Esophagus (tissue), 2 donors: ENCODE data around the gene RBBP7. TPM values are rescaled to one million over a fixed set of nuclear protein-coding genes. Genes with fewer than 3 reads are reported as not detected.

Source experiments
- H3K27ac ChIP-seq, 2 donors: one replicate each; pipeline ENCODE4 v1.5.1; 2013; ENCODE audit warnings: low read depth in 2 of 2, mild to moderate bottlenecking in 2 of 2, inconsistent platforms in 1 of 2, low read length in 1 of 2, moderate library complexity in 1 of 2
- H3K27me3 ChIP-seq, 2 donors: one replicate each; pipeline ENCODE4 v1.6.1; 2013; ENCODE audit warnings: low read length in 2 of 2, control low read depth in 1 of 2, mild to moderate bottlenecking in 1 of 2; ENCODE audit not compliant: insufficient read depth in 2 of 2, control insufficient read depth in 1 of 2
- H3K36me3 ChIP-seq, 2 donors: one replicate each; pipeline ENCODE4 v1.6.1; 2013; ENCODE audit warnings: low read length in 1 of 2; ENCODE audit not compliant: control insufficient read depth in 2 of 2, insufficient read depth in 2 of 2
- H3K4me1 ChIP-seq, 2 donors: one replicate each; pipeline ENCODE4 v1.6.1; 2013; ENCODE audit warnings: low read length in 1 of 2; ENCODE audit not compliant: control insufficient read depth in 2 of 2, insufficient read depth in 2 of 2
- H3K4me3 ChIP-seq, 2 donors: one replicate each; pipeline ENCODE4 v1.5.1; 2013; ENCODE audit warnings: low read length in 2 of 2, mild to moderate bottlenecking in 2 of 2, low read depth in 1 of 2, moderate library complexity in 1 of 2
- H3K9me3 ChIP-seq, 2 donors: one replicate each; pipeline ENCODE4 v1.6.1; 2013; ENCODE audit warnings: mild to moderate bottlenecking in 2 of 2, low read depth in 1 of 2, low read length in 1 of 2, moderate library complexity in 1 of 2; ENCODE audit not compliant: control insufficient read depth in 2 of 2, insufficient read depth in 1 of 2
- WGBS, 2 donors: extraction: QIAGEN DNeasy Blood & Tissue Kit; methylation state at CpG; one replicate each; pipeline ENCODE4 v1.1.7; 2013; 5-methylcytosine and 5-hydroxymethylcytosine counted together
- polyA plus RNA-seq, 2 donors: library from polyadenylated mRNA; stranded (reverse); fragments of 200-250 nt; gene quantifications; one replicate each; pipeline ENCODE4 v1.2.3, GENCODE V29; 2013
- donor health status: healthy with polysubstance abuse.
- donor health status: Bipolar disorder and iron deficiency.

Gene RBBP7
- polyA plus RNA-seq, 2 donors, result 72.0 to 87.0 TPM

GRCh38 chrX:16885628-16886027 is 15.5 kb upstream of the RBBP7 start:
- Histone ChIP-seq H3K36me3 (no peaks in the 10 kb centered on the region), H3K27ac (no peak overlapping the region), H3K4me3 (no peak overlapping the region), H3K4me1 (no peaks in the 10 kb centered on the region), H3K27me3 (no peaks in the 10 kb centered on the region), H3K9me3 (no peaks in the 10 kb centered on the region)
- WGBS, 2 donors, result 79 to 96% methylated on average over 1 of the region's 1 CpG

GRCh38 chrX:16883487-16883804 is 13.3 kb upstream of the RBBP7 start:
- Histone ChIP-seq H3K4me1 (no peaks in the 10 kb centered on the region), H3K36me3 (no peaks in the 10 kb centered on the region), H3K4me3 (no peak overlapping the region), H3K27me3 (no peaks in the 10 kb centered on the region), H3K9me3 (no peaks in the 10 kb centered on the region), H3K27ac (no peak overlapping the region)
- 52 to 63% methylated on average over 3 of the region's 3 CpGs for WGBS, 2 donors

GRCh38 chrX:16882702-16883486 is 12.7 kb upstream of the RBBP7 start:
- Histone ChIP-seq H3K27me3 (no peaks in the 10 kb centered on the region), H3K27ac (peak overlapping the region; percentile 17 to 33), H3K36me3 (no peaks in the 10 kb centered on the region), H3K9me3 (no peaks in the 10 kb centered on the region), H3K4me1 (no peaks in the 10 kb centered on the region), H3K4me3 (peak overlapping the region; percentile 28 to 41)
- WGBS, 2 donors, result 0 to 18% methylated on average over 27 of the region's 27 CpGs

DNA sequence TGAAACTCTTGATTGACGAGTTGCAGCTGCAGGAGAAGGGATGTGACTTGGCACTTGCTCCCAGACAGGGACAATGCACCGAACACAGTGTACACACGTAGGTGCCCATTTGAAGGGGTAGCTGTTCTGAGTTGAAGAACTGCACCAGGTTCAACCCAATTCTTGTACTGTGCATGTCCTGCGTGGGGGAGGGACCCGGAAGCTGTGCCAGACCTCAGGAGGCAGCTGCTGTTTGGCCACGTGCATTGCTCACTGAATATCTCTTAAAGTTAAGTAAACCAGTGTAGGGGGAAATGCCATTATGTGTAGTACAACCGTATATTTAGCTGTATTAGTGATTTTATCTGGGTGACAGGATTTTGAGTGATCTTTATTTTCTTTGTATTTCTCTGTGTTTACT is 12.0 kb upstream of the RBBP7 start:
- Histone ChIP-seq H3K27me3 (no peaks in the 10 kb centered on the region), H3K4me3 (peak overlapping the region in 1 of 2 donors; percentile 41), H3K27ac (no peak overlapping the region), H3K4me1 (no peaks in the 10 kb centered on the region), H3K9me3 (no peaks in the 10 kb centered on the region), H3K36me3 (no peaks in the 10 kb centered on the region)
- WGBS, 2 donors, result 6 to 26% methylated on average over 7 of the region's 7 CpGs

DNA sequence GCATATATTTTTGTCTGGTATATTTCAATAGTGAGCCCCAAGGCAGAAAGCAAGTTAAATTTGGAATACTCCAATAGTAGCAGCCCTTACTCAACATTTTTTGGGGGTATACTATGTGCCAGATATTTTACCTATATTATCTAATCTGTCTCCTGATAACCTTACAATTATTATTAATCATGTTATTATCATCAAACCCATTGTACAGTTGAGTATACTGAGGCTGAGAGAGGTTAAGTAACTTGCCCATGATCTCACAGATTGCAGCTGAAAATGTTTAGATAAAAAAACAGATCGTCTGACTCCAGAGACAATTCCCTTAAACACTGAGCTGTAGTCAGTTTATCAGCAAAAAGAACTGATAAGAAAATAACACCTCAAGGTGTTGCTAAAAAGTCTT is 6.5 kb upstream of the RBBP7 start:
- H3K4me1 ChIP-seq, result no peaks in the 10 kb centered on the region
- H3K9me3 ChIP-seq, result no peaks in the 10 kb centered on the region
- no peaks in the 10 kb centered on the region for H3K27me3 ChIP-seq
- no peak overlapping the region for H3K27ac ChIP-seq
- 32 to 50% methylated on average over 1 of the region's 1 CpG for WGBS, 2 donors
- no peaks in the 10 kb centered on the region for H3K36me3 ChIP-seq
- no peak overlapping the region for H3K4me3 ChIP-seq

DNA sequence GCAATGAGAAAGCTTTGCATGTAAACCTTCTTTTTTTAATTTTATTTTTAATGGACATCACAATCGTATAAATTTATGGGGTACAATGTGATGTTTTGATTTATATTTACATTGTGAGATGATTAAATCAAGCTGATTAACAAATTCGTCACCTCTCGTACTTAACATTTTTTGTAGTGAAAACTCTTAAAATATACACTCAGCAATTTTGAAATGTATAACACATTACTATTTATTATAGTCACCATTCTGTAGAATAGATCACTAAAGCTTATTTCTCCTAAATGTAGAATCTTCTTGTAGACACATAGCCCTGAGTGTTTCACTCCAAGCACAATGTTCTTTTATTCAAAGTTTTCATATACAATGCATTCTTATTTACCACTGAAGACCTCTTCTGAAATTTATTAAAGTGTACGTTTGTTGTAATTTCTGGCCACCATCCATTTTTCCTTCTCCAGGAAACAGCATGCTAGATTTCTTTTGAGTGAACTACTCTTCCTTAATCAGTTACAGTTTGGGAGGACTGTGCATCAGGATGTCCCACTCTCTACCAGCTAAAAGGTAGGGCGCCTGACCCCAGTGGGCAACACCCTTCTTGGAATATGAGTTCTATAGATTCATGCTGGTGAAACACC is 4.4 kb upstream of the RBBP7 start:
- H3K27ac ChIP-seq, result no peak overlapping the region
- no peaks in the 10 kb centered on the region for H3K36me3 ChIP-seq
- no peak overlapping the region for H3K4me3 ChIP-seq
- peaks cover 0 to 2% of the 10 kb centered on the region in 2 donors for H3K4me1 ChIP-seq
- 77 to 89% methylated on average over 5 of the region's 5 CpGs for WGBS, 2 donors
- H3K27me3 ChIP-seq, result no peaks in the 10 kb centered on the region
- no peaks in the 10 kb centered on the region for H3K9me3 ChIP-seq

- Histone ChIP-seq H3K27me3 (no peaks in the 10 kb centered on the region), H3K4me1 (peaks cover 0 to 2% of the 10 kb centered on the region in 2 donors), H3K9me3 (no peaks in the 10 kb centered on the region), H3K4me3 (no peak overlapping the region), H3K27ac (no peak overlapping the region), H3K36me3 (no peaks in the 10 kb centered on the region)
- 75 to 78% methylated on average over 8 of the region's 8 CpGs for WGBS, 2 donors
Measured at GRCh38 chrX:16873106-16873505, 2.9 kb upstream of the RBBP7 start.

DNA sequence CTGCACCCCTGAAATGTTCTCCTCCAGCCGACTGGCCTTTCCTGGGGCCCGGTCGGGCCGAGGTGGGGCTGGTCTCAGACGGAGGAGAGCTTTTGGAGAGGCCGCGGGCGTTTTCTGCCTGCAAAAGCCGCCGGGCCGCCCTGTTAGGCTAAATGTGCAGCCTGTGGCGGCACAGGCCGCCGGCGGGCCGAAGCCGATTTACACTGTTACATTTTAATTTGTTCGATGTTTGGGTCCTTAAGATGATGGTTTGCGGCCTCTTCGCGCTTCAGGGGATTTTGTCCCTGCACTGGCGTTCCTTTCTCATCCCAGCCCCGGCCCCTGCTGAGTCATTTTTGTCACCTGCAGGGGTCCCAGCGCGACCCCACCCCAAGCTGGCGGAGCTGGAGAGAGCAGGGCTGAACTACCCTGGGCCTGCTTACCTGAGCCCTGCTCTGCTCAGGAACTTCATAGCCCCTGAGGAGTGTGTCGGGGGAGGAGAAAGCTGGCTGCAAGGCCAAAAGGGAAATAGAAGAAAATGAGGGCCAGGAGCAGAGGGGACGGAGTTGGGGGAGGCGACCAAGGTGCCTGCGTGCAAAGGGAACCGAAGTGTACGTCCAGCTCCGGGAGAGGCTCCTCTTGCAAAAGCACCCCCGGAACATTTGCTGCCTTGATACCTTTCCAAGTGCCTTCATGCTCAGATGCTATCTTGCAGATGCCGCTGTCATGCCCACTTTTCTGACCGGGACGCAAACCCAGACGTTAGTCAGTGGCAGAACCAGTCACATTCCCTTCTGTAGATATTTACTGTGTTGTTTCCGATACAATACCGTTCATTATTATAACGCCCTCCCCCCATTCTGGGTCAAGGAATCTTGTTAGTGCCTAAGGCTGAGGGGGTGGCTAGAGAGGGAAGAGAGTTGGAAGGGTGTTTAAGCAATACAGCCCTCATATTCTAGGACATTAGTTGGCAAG is 977 bp upstream of the RBBP7 start:
- H3K9me3 ChIP-seq, result no peaks in the 10 kb centered on the region
- no peaks in the 10 kb centered on the region for H3K27me3 ChIP-seq
- H3K4me3 ChIP-seq, result peak overlapping the region; percentile 59 to 60
- peaks cover 0 to 2% of the 10 kb centered on the region in 2 donors for H3K4me1 ChIP-seq
- H3K27ac ChIP-seq, result peak overlapping the region; percentile 88 to 93
- no peaks in the 10 kb centered on the region for H3K36me3 ChIP-seq
- 7 to 20% methylated on average over 41 of the region's 41 CpGs for WGBS, 2 donors

- Histone ChIP-seq H3K36me3 (no peaks in the 10 kb centered on the region), H3K4me1 (peaks cover 0 to 2% of the 10 kb centered on the region in 2 donors), H3K9me3 (no peaks in the 10 kb centered on the region), H3K27ac (peak overlapping the region; percentile 82 to 94), H3K27me3 (no peaks in the 10 kb centered on the region), H3K4me3 (peak overlapping the region; percentile 60 to 73)
- WGBS, 2 donors, result 1 to 7% methylated on average over 31 to 90 of the region's 92 CpGs
Measured at GRCh38 chrX:16869393-16870094, 618 bp downstream of the RBBP7 start.
